ENCODE measurements around the gene ZNF580.

Gene ZNF580, protein sequence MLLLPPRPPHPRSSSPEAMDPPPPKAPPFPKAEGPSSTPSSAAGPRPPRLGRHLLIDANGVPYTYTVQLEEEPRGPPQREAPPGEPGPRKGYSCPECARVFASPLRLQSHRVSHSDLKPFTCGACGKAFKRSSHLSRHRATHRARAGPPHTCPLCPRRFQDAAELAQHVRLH

GRCh38 chr19:55640577-55641425, at the start of gene ZNF580:
Gene ZNF580 (plus strand): TSS chr19:55641002. CDS start chr19:55642509, 1,507 bp downstream.
- H3K4me1 ChIP-seq (ENCODE audit: control insufficient read depth in 1 of 2, insufficient read depth in 2 of 2, low read length in 2 of 2) = peaks cover 11 to 77% of the 10 kb centered on the region in 2 donors

GRCh38 chr19:55591555-55591954, 49.2 kb upstream of the ZNF580 start:
- Histone ChIP-seq H3K27me3 (ENCODE audit: low read depth, low read length) (no peaks in the 10 kb centered on the region), H3K36me3 (ENCODE audit: control insufficient read depth in 1 of 2, insufficient read depth in 2 of 2, low read length in 2 of 2) (peaks cover 18 to 29% of the 10 kb centered on the region in 2 donors), H3K4me1 (ENCODE audit: control insufficient read depth in 1 of 2, insufficient read depth in 2 of 2, low read length in 2 of 2) (peaks cover 0 to 9% of the 10 kb centered on the region in 2 donors), H3K9me3 (ENCODE audit: control insufficient read depth in 1 of 2, low read length in 2 of 2) (no peaks in the 10 kb centered on the region), H3K4me3 (ENCODE audit: low read depth in 1 of 2, low read length in 2 of 2) (no peak overlapping the region), H3K27ac (ENCODE audit: low read length) (no peak overlapping the region)

More at GRCh38 chr19:55640577-55641425, at the start of gene ZNF580:
- H3K9me3 ChIP-seq (ENCODE audit: control insufficient read depth in 1 of 2, low read length in 2 of 2) = no peaks in the 10 kb centered on the region
- H3K4me3 ChIP-seq (ENCODE audit: low read depth in 1 of 2, low read length in 2 of 2) = peak within 1 kb of the TSS; percentile 81 to 87
- H3K36me3 ChIP-seq (ENCODE audit: control insufficient read depth in 1 of 2, insufficient read depth in 2 of 2, low read length in 2 of 2) = peaks cover 4 to 14% of the 10 kb centered on the region in 2 donors
- H3K27ac ChIP-seq (ENCODE audit: low read length) = peak within 1 kb of the TSS; percentile 63
- H3K27me3 ChIP-seq (ENCODE audit: low read depth, low read length) = no peaks in the 10 kb centered on the region

- Histone ChIP-seq H3K4me3 (ENCODE audit: low read depth in 1 of 2, low read length in 2 of 2) (no peak overlapping the region), H3K27me3 (ENCODE audit: low read depth, low read length) (no peaks in the 10 kb centered on the region), H3K27ac (ENCODE audit: low read length) (no peak overlapping the region), H3K9me3 (ENCODE audit: control insufficient read depth in 1 of 2, low read length in 2 of 2) (no peaks in the 10 kb centered on the region), H3K36me3 (ENCODE audit: control insufficient read depth in 1 of 2, insufficient read depth in 2 of 2, low read length in 2 of 2) (peaks cover 18 to 38% of the 10 kb centered on the region in 2 donors), H3K4me1 (ENCODE audit: control insufficient read depth in 1 of 2, insufficient read depth in 2 of 2, low read length in 2 of 2) (no peaks in the 10 kb centered on the region)
Observed at GRCh38 chr19:55592391-55593090, 48.3 kb upstream of the ZNF580 start.

GRCh38 chr19:55593096-55593772, 47.6 kb upstream of the ZNF580 start:
- Histone ChIP-seq H3K27me3 (ENCODE audit: low read depth, low read length) (no peaks in the 10 kb centered on the region), H3K4me3 (ENCODE audit: low read depth in 1 of 2, low read length in 2 of 2) (no peak overlapping the region), H3K4me1 (ENCODE audit: control insufficient read depth in 1 of 2, insufficient read depth in 2 of 2, low read length in 2 of 2) (peaks cover 0 to 2% of the 10 kb centered on the region in 2 donors), H3K36me3 (ENCODE audit: control insufficient read depth in 1 of 2, insufficient read depth in 2 of 2, low read length in 2 of 2) (peaks cover 18 to 39% of the 10 kb centered on the region in 2 donors), H3K27ac (ENCODE audit: low read length) (no peak overlapping the region), H3K9me3 (ENCODE audit: control insufficient read depth in 1 of 2, low read length in 2 of 2) (no peaks in the 10 kb centered on the region)

- Histone ChIP-seq H3K9me3 (ENCODE audit: control insufficient read depth in 1 of 2, low read length in 2 of 2) (no peaks in the 10 kb centered on the region), H3K27me3 (ENCODE audit: low read depth, low read length) (no peaks in the 10 kb centered on the region), H3K4me3 (ENCODE audit: low read depth in 1 of 2, low read length in 2 of 2) (no peak overlapping the region), H3K36me3 (ENCODE audit: control insufficient read depth in 1 of 2, insufficient read depth in 2 of 2, low read length in 2 of 2) (peaks cover 18 to 39% of the 10 kb centered on the region in 2 donors), H3K27ac (ENCODE audit: low read length) (no peak overlapping the region), H3K4me1 (ENCODE audit: control insufficient read depth in 1 of 2, insufficient read depth in 2 of 2, low read length in 2 of 2) (peaks cover 4% of the 10 kb centered on the region in 2 donors)
Observed at GRCh38 chr19:55594996-55595545, 45.7 kb upstream of the ZNF580 start.

DNA sequence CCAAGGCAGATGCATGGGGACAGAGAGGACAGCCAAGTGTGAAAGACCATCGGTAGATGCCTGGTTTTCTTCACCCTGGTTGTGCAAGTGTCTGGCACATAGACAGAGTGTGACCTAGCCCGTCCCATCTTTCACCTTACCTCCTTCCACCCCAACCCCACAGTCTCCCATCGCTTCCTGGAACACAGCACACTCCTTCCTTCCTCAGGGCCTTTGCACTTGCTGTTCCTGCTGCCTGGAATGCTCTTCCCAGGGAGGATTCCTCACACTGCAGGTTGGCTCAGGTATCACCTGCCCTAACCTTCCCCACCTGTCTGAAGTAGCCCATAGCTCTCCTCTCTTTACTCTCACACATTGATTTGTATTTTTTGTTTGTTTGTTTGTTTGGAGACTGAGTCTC, 44.5 kb upstream of the ZNF580 start:
- Histone ChIP-seq H3K36me3 (ENCODE audit: control insufficient read depth in 1 of 2, insufficient read depth in 2 of 2, low read length in 2 of 2) (peaks cover 18 to 39% of the 10 kb centered on the region in 2 donors), H3K9me3 (ENCODE audit: control insufficient read depth in 1 of 2, low read length in 2 of 2) (no peaks in the 10 kb centered on the region), H3K27ac (ENCODE audit: low read length) (no peak overlapping the region), H3K27me3 (ENCODE audit: low read depth, low read length) (no peaks in the 10 kb centered on the region), H3K4me3 (ENCODE audit: low read depth in 1 of 2, low read length in 2 of 2) (no peak overlapping the region), H3K4me1 (ENCODE audit: control insufficient read depth in 1 of 2, insufficient read depth in 2 of 2, low read length in 2 of 2) (peaks cover 10% of the 10 kb centered on the region in 2 donors)

DNA sequence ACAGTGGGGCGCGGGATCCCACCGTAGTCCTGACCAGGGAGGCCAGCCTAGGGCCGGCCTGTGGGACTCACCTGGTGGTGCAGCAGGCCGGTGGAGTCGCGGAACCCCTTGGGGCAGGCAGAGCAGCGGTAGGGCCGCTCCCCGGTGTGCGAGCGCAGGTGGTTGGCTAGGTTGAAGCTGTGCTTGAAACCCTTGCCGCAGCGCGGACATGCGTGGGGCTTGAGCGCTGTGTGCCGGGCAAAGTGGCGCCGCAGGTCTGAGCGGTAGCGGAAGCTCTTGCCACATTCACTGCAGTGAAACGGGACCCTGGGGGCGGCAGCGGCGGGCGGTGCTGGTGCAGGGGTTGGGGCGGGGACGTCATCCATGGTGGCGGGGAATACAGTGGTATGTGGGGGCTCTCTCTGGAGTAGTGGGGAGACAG, 43.3 kb upstream of the ZNF580 start:
- peaks cover 10 to 12% of the 10 kb centered on the region in 2 donors for H3K4me1 ChIP-seq (ENCODE audit: control insufficient read depth in 1 of 2, insufficient read depth in 2 of 2, low read length in 2 of 2)
- H3K36me3 ChIP-seq (ENCODE audit: control insufficient read depth in 1 of 2, insufficient read depth in 2 of 2, low read length in 2 of 2) = peaks cover 18 to 34% of the 10 kb centered on the region in 2 donors
- H3K27ac ChIP-seq (ENCODE audit: low read length) = no peak overlapping the region
- no peaks in the 10 kb centered on the region for H3K9me3 ChIP-seq (ENCODE audit: control insufficient read depth in 1 of 2, low read length in 2 of 2)
- H3K27me3 ChIP-seq (ENCODE audit: low read depth, low read length) = no peaks in the 10 kb centered on the region
- H3K4me3 ChIP-seq (ENCODE audit: low read depth in 1 of 2, low read length in 2 of 2) = no peak overlapping the region

GRCh38 chr19:55598034-55598433, 42.8 kb upstream of the ZNF580 start:
- H3K27me3 ChIP-seq (ENCODE audit: low read depth, low read length) = no peaks in the 10 kb centered on the region
- no peaks in the 10 kb centered on the region for H3K9me3 ChIP-seq (ENCODE audit: control insufficient read depth in 1 of 2, low read length in 2 of 2)
- peaks cover 18 to 31% of the 10 kb centered on the region in 2 donors for H3K36me3 ChIP-seq (ENCODE audit: control insufficient read depth in 1 of 2, insufficient read depth in 2 of 2, low read length in 2 of 2)
- H3K27ac ChIP-seq (ENCODE audit: low read length) = no peak overlapping the region
- H3K4me1 ChIP-seq (ENCODE audit: control insufficient read depth in 1 of 2, insufficient read depth in 2 of 2, low read length in 2 of 2) = peaks cover 10 to 12% of the 10 kb centered on the region in 2 donors
- peak overlapping the region in 1 of 2 donors; percentile 62 for H3K4me3 ChIP-seq (ENCODE audit: low read depth in 1 of 2, low read length in 2 of 2)

GRCh38 chr19:55598719-55599467, 41.9 kb upstream of the ZNF580 start:
- Histone ChIP-seq H3K4me3 (ENCODE audit: low read depth in 1 of 2, low read length in 2 of 2) (peak overlapping the region; percentile 62 to 85), H3K27ac (ENCODE audit: low read length) (peak overlapping the region; percentile 89), H3K36me3 (ENCODE audit: control insufficient read depth in 1 of 2, insufficient read depth in 2 of 2, low read length in 2 of 2) (peaks cover 18 to 25% of the 10 kb centered on the region in 2 donors)

DNA sequence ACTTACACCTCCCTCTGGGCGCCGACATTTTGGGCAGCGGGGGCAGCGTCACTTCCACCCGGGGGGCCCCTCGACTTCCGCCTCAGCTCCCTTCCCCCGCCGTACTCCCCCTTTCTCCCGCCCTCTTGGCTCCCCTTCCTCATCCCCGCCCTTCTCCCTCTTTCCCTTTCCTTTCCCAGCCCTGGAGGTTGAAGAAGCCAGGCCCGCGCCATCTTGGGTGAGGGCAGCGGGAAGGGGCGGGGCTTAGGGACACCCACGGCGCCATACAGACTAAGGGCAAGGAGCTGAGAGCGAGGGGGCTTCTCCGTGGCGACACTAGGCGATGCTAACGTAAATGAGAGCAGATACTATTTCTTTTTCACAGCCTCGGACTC, 41.3 kb upstream of the ZNF580 start, which contains the start of gene FIZ1:
Gene FIZ1 (minus strand): TSS at position 50 of the 374 bp plus-strand sequence. CDS start 1,652 bp downstream, outside the sequence.
- Histone ChIP-seq H3K9me3 (ENCODE audit: control insufficient read depth in 1 of 2, low read length in 2 of 2) (no peaks in the 10 kb centered on the region), H3K36me3 (ENCODE audit: control insufficient read depth in 1 of 2, insufficient read depth in 2 of 2, low read length in 2 of 2) (peaks cover 18 to 25% of the 10 kb centered on the region in 2 donors), H3K4me3 (ENCODE audit: low read depth in 1 of 2, low read length in 2 of 2) (peak within 1 kb of the TSS; percentile 62 to 85), H3K4me1 (ENCODE audit: control insufficient read depth in 1 of 2, insufficient read depth in 2 of 2, low read length in 2 of 2) (peaks cover 10 to 12% of the 10 kb centered on the region in 2 donors), H3K27ac (ENCODE audit: low read length) (peak within 1 kb of the TSS; percentile 89), H3K27me3 (ENCODE audit: low read depth, low read length) (no peaks in the 10 kb centered on the region)

More at GRCh38 chr19:55598719-55599467, 41.9 kb upstream of the ZNF580 start:
- no peaks in the 10 kb centered on the region for H3K9me3 ChIP-seq (ENCODE audit: control insufficient read depth in 1 of 2, low read length in 2 of 2)
- peaks cover 10 to 12% of the 10 kb centered on the region in 2 donors for H3K4me1 ChIP-seq (ENCODE audit: control insufficient read depth in 1 of 2, insufficient read depth in 2 of 2, low read length in 2 of 2)
- no peaks in the 10 kb centered on the region for H3K27me3 ChIP-seq (ENCODE audit: low read depth, low read length)

Data from muscle layer of duodenum (tissue), 2 donors.